Measurements from ENCODE around the gene PGAP6.

The PGAP6 gene

DNA sequence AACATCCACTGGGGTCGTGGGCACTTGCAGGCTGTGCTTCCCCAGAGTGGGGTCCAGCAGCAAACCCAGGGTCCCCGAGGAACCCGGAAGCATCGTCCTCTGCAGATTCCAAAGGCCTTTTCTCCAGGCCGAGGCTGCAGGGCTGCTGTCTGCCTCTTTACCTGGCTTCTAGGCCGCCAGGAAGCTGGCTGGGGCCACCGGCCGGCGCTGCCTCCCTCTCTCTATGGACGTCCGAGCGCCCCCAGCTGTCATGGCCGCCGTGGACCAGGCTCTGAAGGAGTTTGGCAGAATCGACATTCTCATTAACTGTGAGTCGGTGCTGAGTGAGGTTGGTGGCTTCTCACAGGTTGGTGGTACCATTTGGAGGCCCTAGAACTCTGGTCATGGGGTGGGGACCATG is 25.5 kb upstream of the PGAP6 start:
- H3K9me3 ChIP-seq (ENCODE audit: control insufficient read depth, insufficient read depth, low read length), result no peaks in the 10 kb centered on the region
- H3K27ac ChIP-seq (ENCODE audit: low read depth, low read length), result no peak overlapping the region
- H3K79me2 ChIP-seq (ENCODE audit: control insufficient read depth, low read length), result no peaks in the 10 kb centered on the region
- 0 out of 2 replicates have a peak, but pooled peaks cover 3% of the 10 kb centered on the region for H3K4me1 ChIP-seq (ENCODE audit: control insufficient read depth, low read length)
- no peaks in the 10 kb centered on the region for H3K36me3 ChIP-seq (ENCODE audit: control insufficient read depth, low read length)
- no peak for TF ChIP-seq EZH2phosphoT487 (IDR thresholded peaks at IDR 0.05; ENCODE audit: borderline replicate concordance, low read length)
- TF ChIP-seq, protein P1, sequence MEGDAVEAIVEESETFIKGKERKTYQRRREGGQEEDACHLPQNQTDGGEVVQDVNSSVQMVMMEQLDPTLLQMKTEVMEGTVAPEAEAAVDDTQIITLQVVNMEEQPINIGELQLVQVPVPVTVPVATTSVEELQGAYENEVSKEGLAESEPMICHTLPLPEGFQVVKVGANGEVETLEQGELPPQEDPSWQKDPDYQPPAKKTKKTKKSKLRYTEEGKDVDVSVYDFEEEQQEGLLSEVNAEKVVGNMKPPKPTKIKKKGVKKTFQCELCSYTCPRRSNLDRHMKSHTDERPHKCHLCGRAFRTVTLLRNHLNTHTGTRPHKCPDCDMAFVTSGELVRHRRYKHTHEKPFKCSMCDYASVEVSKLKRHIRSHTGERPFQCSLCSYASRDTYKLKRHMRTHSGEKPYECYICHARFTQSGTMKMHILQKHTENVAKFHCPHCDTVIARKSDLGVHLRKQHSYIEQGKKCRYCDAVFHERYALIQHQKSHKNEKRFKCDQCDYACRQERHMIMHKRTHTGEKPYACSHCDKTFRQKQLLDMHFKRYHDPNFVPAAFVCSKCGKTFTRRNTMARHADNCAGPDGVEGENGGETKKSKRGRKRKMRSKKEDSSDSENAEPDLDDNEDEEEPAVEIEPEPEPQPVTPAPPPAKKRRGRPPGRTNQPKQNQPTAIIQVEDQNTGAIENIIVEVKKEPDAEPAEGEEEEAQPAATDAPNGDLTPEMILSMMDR (IDR thresholded peaks at IDR 0.05; ENCODE audit: low read depth, low read length, poor library complexity, severe bottlenecking), result no peak
- H3K9me2 ChIP-seq (replicated peaks; ENCODE audit: control insufficient read depth, low read length), result no peaks in the 10 kb centered on the region
- H3K4me3 ChIP-seq (ENCODE audit: low read length), result no peak overlapping the region
- H3K27me3 ChIP-seq (ENCODE audit: control insufficient read depth, low read length), result no peaks in the 10 kb centered on the region
- no peak overlapping the region for H3K4me2 ChIP-seq (ENCODE audit: low read length)
- H3F3A ChIP-seq (ENCODE audit: control insufficient read depth, insufficient read depth), result no peaks in the 10 kb centered on the region; the same call in 1 of the 2 replicates
- H4K20me1 ChIP-seq (ENCODE audit: control insufficient read depth, insufficient read depth, low read depth, low read length), result no peaks in the 10 kb centered on the region

DNA sequence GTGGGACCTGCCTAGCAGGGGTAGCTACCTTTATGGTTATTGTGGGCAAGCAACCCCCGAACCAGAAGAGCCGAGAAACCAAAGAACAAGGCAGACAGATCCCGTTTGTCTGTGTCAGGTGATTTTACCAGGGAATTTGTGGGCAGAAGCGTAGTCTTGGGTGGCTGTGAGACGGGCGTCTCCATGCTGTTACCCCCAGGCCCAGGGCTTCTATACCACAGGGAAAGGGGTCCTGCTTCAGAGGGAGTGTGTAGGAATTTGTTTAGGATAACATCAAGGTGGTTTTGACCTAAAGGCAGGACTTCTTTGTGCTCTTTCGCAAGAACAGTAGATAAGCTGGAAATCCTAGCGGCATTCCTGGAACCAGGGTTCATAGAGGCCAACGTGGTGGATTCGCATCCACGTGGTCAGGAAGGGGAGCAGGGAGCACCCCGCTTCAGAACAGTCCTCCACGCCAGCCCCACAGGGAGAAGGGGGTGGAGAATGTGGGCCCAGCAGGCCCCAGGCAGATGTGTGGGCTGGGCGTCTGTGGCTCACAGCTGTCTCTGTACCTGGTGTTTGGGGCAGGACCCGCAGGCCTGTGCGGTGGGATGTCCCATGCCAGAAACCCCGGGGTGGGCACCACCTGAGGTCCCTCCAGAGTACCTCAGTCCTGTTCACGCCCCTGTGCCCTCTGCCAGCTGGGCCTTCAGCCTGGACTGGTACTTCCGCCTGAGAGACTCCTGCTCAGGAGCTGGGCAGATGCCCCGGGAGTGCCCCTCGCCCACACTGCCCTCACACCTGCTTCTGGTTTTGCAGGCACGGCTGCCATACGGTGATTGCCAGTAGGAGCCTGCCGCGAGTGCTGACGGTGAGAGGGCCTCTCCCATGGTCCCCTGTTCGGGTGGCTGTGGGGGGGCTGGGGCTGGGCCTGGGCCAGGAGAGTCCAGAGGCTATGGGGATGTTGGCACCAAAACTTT is 24.0 kb upstream of the PGAP6 start:
- TF ChIP-seq, protein P1 (IDR thresholded peaks at IDR 0.05; ENCODE audit: low read depth, low read length, poor library complexity, severe bottlenecking), result no peak
- no peak for TF ChIP-seq EZH2phosphoT487 (IDR thresholded peaks at IDR 0.05; ENCODE audit: borderline replicate concordance, low read length)
- H3K27ac ChIP-seq (ENCODE audit: low read depth, low read length), result no peak overlapping the region

DNA sequence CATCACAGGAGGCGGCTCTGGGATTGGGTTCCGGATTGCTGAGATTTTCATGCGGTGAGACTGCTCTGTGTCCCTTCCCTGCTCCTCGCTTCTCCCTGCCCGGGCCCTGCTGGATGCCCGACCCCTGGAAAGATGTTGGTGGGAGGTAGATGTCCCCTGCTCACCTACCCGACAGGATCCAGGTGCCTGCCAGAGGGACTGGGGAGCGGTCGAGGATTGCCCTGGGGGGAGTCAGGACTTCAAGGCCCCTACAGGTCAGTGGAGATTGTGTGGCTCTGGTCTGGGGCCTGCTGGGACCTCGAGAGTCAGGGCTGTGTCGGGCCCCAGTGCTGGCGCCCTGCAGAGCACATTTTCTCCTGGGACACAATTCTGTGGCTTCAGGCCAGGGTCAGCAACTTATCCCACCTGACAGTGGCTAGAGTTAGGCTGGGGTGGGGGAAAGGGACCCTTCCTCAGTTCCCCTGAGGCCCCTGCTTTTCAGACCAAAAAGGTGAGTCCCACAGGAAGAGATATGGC is 23.3 kb upstream of the PGAP6 start:
- no peak overlapping the region for H3K27ac ChIP-seq (ENCODE audit: low read depth, low read length)

More for the DNA sequence above, 24.0 kb upstream of the PGAP6 start:
- Histone ChIP-seq H3K27me3 (ENCODE audit: control insufficient read depth, low read length) (no peaks in the 10 kb centered on the region), H4K20me1 (ENCODE audit: control insufficient read depth, insufficient read depth, low read depth, low read length) (no peaks in the 10 kb centered on the region), H3K4me3 (ENCODE audit: low read length) (no peak overlapping the region), H3K4me1 (ENCODE audit: control insufficient read depth, low read length) (0 out of 2 replicates have a peak, but pooled peaks cover 5% of the 10 kb centered on the region), H3K9me2 (replicated peaks; ENCODE audit: control insufficient read depth, low read length) (no peaks in the 10 kb centered on the region), H3K9me3 (ENCODE audit: control insufficient read depth, insufficient read depth, low read length) (no peaks in the 10 kb centered on the region), H3F3A (ENCODE audit: control insufficient read depth, insufficient read depth) (no peaks in the 10 kb centered on the region; the same call in 1 of the 2 replicates), H3K79me2 (ENCODE audit: control insufficient read depth, low read length) (peaks cover 4% of the 10 kb centered on the region), H3K36me3 (ENCODE audit: control insufficient read depth, low read length) (peaks cover 3% of the 10 kb centered on the region; the same call in 1 of the 2 replicates), H3K4me2 (ENCODE audit: low read length) (no peak overlapping the region)

More for the DNA sequence above, 23.3 kb upstream of the PGAP6 start:
- TF ChIP-seq, protein P1 (IDR thresholded peaks at IDR 0.05; ENCODE audit: low read depth, low read length, poor library complexity, severe bottlenecking), result no peak
- TF ChIP-seq EZH2phosphoT487 (IDR thresholded peaks at IDR 0.05; ENCODE audit: borderline replicate concordance, low read length), result no peak
- Histone ChIP-seq H3K9me2 (replicated peaks; ENCODE audit: control insufficient read depth, low read length) (no peaks in the 10 kb centered on the region), H3K4me3 (ENCODE audit: low read length) (no peak overlapping the region), H4K20me1 (ENCODE audit: control insufficient read depth, insufficient read depth, low read depth, low read length) (no peaks in the 10 kb centered on the region), H3K4me1 (ENCODE audit: control insufficient read depth, low read length) (peaks cover 12% of the 10 kb centered on the region), H3K4me2 (ENCODE audit: low read length) (no peak overlapping the region), H3K27me3 (ENCODE audit: control insufficient read depth, low read length) (no peaks in the 10 kb centered on the region), H3K79me2 (ENCODE audit: control insufficient read depth, low read length) (peaks cover 11% of the 10 kb centered on the region), H3F3A (ENCODE audit: control insufficient read depth, insufficient read depth) (peaks cover 6% of the 10 kb centered on the region), H3K36me3 (ENCODE audit: control insufficient read depth, low read length) (peaks cover 11% of the 10 kb centered on the region), H3K9me3 (ENCODE audit: control insufficient read depth, insufficient read depth, low read length) (no peaks in the 10 kb centered on the region)
